GM12864 (cell line): ENCODE measurements around the gene PGLYRP1.

Experiments
- DNase-seq: peaks from one replicate; pipeline ENCODE4 v3.0.0-alpha.2; 2011; ENCODE audit warnings: low read depth
- H3K4me3 ChIP-seq: 2 replicates; pipeline ENCODE4 v1.5.1; 2011; ENCODE audit warnings: mild to moderate bottlenecking, low read depth, low read length, control low read depth
- TF ChIP-seq, protein P1 (sequence below): IDR thresholded peaks from 2 replicates; pipeline ENCODE4 v1.5.1; 2011; ENCODE audit warnings: low read depth, mild to moderate bottlenecking, moderate library complexity, low read length, control low read depth, inconsistent platforms; ENCODE audit errors: missing control alignments

The PGLYRP1 gene

DNA sequence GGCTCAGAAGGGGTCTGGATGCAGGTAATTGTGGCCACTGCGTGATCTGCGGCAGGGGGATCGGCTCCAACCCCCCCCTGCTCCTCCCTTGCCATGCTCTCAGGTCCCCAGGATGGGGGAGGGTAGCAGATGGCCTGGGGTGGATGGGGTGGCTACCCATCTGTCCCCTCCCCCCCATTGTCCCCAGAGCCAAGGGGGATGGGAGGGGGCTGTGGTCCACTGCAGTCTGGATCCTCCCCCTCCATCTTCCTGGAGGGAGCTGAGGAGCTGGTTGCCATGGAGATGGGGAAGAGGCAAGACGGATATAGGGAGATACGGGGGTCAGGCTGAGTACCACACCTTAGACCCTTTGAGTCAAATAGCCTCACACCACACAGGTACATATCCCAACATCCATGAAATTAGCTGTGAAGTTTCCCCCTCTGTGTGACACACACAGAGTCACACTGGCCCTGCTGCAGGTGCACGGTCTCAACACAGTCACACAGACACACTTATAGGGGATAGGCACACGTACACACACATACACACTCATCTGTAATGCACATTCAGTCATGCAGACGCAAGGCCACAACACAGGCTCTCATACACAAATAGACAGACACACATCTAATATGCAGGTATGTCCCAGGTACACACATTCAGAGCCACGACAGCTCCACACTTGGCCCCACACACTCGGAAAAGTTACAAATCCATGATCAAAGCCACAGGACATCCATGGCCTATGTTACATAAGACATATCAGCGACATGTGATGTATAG, 47.4 kb downstream of the PGLYRP1 start:
- TF ChIP-seq, protein P1, sequence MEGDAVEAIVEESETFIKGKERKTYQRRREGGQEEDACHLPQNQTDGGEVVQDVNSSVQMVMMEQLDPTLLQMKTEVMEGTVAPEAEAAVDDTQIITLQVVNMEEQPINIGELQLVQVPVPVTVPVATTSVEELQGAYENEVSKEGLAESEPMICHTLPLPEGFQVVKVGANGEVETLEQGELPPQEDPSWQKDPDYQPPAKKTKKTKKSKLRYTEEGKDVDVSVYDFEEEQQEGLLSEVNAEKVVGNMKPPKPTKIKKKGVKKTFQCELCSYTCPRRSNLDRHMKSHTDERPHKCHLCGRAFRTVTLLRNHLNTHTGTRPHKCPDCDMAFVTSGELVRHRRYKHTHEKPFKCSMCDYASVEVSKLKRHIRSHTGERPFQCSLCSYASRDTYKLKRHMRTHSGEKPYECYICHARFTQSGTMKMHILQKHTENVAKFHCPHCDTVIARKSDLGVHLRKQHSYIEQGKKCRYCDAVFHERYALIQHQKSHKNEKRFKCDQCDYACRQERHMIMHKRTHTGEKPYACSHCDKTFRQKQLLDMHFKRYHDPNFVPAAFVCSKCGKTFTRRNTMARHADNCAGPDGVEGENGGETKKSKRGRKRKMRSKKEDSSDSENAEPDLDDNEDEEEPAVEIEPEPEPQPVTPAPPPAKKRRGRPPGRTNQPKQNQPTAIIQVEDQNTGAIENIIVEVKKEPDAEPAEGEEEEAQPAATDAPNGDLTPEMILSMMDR: no peak
- H3K4me3 ChIP-seq: no peak overlapping the region
- DNase-seq: no peak

GRCh38 chr19:45973553-45974338, 49.1 kb downstream of the PGLYRP1 start, which contains the start of gene NOVA2:
Gene NOVA2 (minus strand): TSS chr19:45973865. CDS start chr19:45973351, 514 bp downstream.
- no peak for DNase-seq
- H3K4me3 ChIP-seq: no peak within 1 kb of the TSS
- TF ChIP-seq, protein P1: no peak

- no peak overlapping the region for H3K4me3 ChIP-seq
- TF ChIP-seq, protein P1: no peak
- DNase-seq: no peak
Measured at GRCh38 chr19:45972947-45973540, 49.8 kb downstream of the PGLYRP1 start.

DNA sequence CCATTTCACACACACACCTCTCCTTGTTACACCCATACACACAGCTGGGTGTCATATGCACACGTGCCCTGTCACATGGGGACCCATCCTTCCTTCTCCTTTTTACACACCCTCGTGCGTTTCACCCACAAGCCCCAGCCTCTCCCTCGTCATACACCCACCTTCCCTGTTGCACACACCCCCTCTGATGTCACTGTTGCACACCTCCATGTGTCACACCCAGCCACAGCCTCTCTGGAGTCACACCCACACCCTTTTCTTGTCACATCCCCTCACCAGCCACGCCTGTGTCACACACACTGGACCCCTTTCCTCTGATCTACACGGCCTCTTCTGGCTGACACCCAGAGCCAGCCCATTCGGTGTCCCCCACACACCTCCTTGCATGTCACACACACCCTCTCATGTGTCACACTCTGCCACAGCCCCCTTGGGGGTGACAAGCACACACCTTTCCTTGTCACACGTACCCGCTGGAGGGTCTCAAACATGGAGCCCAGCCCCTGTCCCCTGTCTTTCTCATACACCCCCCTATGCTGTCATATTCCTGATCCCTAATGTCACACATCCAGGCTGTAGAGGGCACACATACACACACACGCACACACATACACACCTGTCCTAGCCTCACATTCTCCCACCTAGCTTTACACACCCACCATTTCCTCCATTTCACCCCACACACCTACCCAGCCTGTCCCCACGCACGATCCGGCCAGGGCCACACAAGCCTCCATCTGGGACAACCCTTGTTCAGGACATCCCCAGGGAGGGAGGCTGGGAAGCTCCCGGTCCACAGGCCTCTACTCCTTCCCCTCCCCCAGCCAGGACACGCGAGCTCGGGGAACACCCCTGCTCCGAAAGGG, 50.5 kb downstream of the PGLYRP1 start:
- H3K4me3 ChIP-seq: no peak overlapping the region
- TF ChIP-seq, protein P1: no peak
- no peak for DNase-seq

GRCh38 chr19:45971260-45971902, 51.5 kb downstream of the PGLYRP1 start:
- DNase-seq: no peak
- TF ChIP-seq, protein P1: no peak
- no peak overlapping the region for H3K4me3 ChIP-seq

- no peak for DNase-seq
- TF ChIP-seq, protein P1: no peak
- no peak overlapping the region for H3K4me3 ChIP-seq
Measured at GRCh38 chr19:45969676-45970075, 53.2 kb downstream of the PGLYRP1 start.
